Hypothalamus (tissue), 51 donors: Measurements from ENCODE around the gene ZNF662.
A peak's percentile ranks its signal among the peaks of the same experiment; 100 is the strongest.

Source experiments
- DNase-seq, 51 donors: peaks; one replicate each; lab custom pipeline; 2025; lab: John Stamatoyannopoulos, UW

ZNF662 gene

DNA sequence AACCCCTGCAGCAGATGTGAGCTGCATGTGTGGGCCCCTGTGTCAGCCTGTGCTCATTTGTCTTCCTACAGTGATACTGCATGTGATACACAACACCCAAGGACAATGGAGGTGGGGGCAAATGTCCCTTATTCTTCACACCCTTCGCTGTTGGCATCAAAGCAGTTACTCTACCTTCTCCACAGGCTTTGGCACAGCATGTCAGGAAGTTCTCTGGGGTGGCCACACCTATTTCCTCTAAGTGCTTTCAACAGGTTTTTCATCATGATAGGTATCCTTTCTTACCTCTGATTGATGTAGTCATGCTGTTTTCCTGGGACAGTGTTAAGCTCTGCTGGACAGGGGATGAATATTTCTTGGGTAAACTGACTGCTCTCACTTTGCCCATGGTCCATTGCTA is 29.5 kb downstream of the ZNF662 start:
- no peak for DNase-seq

DNA sequence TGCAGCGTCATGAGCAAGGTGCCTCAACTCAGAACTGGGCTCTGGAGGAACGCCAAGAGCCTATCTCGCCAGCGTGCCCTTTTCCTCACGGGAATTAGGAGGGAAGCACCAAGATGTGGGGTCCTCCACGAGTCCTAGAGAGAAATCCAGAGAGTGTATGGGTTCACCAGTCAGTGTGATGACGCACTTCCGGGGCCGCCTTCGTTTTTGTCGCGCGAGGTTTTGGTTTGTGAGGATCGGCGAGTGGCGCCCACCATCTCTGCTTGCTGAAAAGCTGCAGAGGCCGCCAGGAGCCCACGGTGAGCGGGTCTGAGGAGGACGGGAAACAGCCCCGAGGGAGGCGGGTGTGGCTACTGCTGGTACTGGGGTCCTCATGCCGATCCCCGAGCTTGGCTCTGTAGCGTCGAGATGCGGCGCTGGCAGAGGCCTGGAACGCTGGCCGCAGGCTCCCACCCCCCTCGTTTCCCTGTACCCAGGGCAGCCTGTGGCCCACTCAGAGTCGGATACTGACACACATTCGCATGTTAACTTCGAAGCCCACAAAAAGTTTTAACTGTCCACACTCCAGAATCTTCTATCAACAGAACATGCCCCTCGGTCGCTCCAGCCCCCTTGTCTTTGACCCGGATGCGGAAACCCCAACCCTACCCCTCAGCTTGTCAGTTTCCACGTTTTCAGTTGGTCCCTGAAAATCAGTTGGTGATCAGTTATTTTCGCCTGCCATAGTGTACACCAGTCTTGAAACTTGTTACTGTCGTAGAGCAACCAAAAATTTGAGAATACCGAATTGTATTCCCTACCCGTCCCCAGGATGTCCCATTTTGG is 30.4 kb downstream of the ZNF662 start:
- DNase-seq: peak in 36 of 51 donors; percentile 1 to 69 (median 28)

DNA sequence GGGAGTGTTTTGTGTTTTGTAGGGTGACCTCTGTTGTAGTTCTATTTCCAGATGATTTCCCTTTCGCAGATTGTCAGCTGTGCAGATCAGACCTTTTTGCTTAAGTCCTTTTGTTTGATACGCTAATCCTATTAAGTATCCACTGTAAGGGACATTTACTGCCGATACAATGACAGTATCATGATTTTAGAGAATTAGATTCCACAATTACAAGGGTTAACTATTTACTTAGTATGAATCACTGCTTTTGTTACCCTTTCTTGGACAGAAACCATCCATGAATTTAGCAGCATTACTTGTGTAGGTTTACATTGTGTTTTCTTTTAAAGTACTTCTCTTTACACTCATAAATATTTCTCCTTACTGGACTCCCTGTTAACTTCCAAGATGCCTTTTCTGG is 31.4 kb downstream of the ZNF662 start:
- DNase-seq: no peak

DNA sequence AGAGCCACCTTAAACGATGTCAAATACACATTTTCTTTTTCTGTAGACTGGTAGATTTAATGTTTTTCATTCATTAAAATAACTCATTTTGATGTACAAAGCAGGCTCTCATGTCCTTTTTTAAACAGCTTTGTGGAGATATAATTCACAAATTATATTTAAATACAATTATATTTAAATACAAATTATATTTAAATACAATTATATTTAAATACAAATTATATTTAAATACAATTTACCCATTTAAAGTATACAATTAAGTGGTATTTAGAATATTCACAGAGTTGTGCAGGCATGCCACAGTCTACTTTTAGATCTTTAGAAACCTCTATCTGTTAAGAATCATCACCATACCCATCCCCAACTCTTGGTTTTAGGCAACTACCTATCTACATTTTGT is 36.8 kb downstream of the ZNF662 start:
- no peak for DNase-seq

GRCh38 chr3:42946050-42946449 is 40.1 kb downstream of the ZNF662 start:
- DNase-seq: no peak

DNA sequence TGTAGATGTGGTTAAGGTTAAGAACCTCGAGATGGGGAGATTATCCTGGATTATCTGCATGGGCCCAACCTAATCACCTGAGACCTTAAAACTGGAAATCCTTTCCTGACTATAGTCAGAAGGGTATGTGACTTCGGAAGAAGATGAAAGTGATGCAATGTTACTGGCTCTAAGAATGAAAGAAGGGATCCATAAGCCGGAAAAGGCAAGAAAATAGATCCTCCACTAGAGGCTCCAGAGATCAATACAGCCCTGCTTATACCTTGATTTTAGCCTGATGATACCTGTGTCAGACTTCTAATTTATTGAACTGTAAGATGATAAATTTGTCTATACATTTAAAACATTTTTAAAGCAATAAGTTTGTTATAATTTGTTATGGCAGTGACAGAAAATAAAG is 51.6 kb downstream of the ZNF662 start:
- DNase-seq: no peak

GRCh38 chr3:42960282-42960681 is 54.3 kb downstream of the ZNF662 start:
- no peak for DNase-seq

- no peak for DNase-seq
Measured at GRCh38 chr3:42960786-42961185, 54.8 kb downstream of the ZNF662 start.

- DNase-seq: peak in 14 of 51 donors; percentile 4 to 62 (median 20)
Measured at GRCh38 chr3:42961633-42962032, 55.7 kb downstream of the ZNF662 start.

GRCh38 chr3:42963269-42963668 is 57.3 kb downstream of the ZNF662 start:
- no peak for DNase-seq

- no peak for DNase-seq
Measured at GRCh38 chr3:42964266-42964665, 58.3 kb downstream of the ZNF662 start.
